ENCODE measurements around the gene BDKRB2.

- TF ChIP-seq, protein P1, sequence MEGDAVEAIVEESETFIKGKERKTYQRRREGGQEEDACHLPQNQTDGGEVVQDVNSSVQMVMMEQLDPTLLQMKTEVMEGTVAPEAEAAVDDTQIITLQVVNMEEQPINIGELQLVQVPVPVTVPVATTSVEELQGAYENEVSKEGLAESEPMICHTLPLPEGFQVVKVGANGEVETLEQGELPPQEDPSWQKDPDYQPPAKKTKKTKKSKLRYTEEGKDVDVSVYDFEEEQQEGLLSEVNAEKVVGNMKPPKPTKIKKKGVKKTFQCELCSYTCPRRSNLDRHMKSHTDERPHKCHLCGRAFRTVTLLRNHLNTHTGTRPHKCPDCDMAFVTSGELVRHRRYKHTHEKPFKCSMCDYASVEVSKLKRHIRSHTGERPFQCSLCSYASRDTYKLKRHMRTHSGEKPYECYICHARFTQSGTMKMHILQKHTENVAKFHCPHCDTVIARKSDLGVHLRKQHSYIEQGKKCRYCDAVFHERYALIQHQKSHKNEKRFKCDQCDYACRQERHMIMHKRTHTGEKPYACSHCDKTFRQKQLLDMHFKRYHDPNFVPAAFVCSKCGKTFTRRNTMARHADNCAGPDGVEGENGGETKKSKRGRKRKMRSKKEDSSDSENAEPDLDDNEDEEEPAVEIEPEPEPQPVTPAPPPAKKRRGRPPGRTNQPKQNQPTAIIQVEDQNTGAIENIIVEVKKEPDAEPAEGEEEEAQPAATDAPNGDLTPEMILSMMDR (IDR thresholded peaks at IDR 0.05), result no peak
- no peak for TF ChIP-seq EP300 (IDR thresholded peaks at IDR 0.05)
These were observed 38.0 kb upstream of the BDKRB2 start for GRCh38 chr14:96166461-96167223.
